Effector memory CD4-positive, alpha-beta T cell (primary cell): ENCODE data around the gene ILDR1.

Source experiments
- DNase-seq, 3 donors: peaks; one replicate each; pipeline ENCODE4 v3.0.0-alpha.2; 2020
- H3K27ac ChIP-seq: 2 replicates; pipeline ENCODE4 v1.7.0; 2013; ENCODE audit warnings: mild to moderate bottlenecking, low read length, moderate library complexity; ENCODE audit not compliant: insufficient read depth, poor library complexity, severe bottlenecking
- H3K27me3 ChIP-seq: replicated peaks from 2 replicates; pipeline ENCODE4 v1.7.0; 2013; ENCODE audit warnings: mild to moderate bottlenecking, low read length; ENCODE audit not compliant: insufficient read depth, control insufficient read depth, poor library complexity, severe bottlenecking
- H3K36me3 ChIP-seq: 2 replicates; pipeline ENCODE4 v1.7.0; 2013; ENCODE audit warnings: mild to moderate bottlenecking, low read length, moderate library complexity; ENCODE audit not compliant: control insufficient read depth, insufficient read depth
- H3K4me1 ChIP-seq: 2 replicates; pipeline ENCODE4 v1.7.0; 2013; ENCODE audit warnings: low read length, mild to moderate bottlenecking; ENCODE audit not compliant: control insufficient read depth, insufficient read depth, poor library complexity, severe bottlenecking
- H3K4me3 ChIP-seq: 2 replicates; pipeline ENCODE4 v1.7.0; 2013; ENCODE audit warnings: low read length, low read depth, mild to moderate bottlenecking; ENCODE audit not compliant: insufficient read depth, poor library complexity, severe bottlenecking
- H3K9me3 ChIP-seq: 2 replicates; pipeline ENCODE4 v1.7.0; 2013; ENCODE audit warnings: mild to moderate bottlenecking, low read length, moderate library complexity; ENCODE audit not compliant: control insufficient read depth

Gene ILDR1

GRCh38 chr3:122021037-122021436, 1.0 kb downstream of the ILDR1 start:
- H3K27me3 ChIP-seq: peaks cover 5% of the 10 kb centered on the region
- DNase-seq: no peak
- H3K4me3 ChIP-seq: no peak overlapping the region
- H3K36me3 ChIP-seq: no peaks in the 10 kb centered on the region
- no peaks in the 10 kb centered on the region for H3K4me1 ChIP-seq
- H3K9me3 ChIP-seq: no peaks in the 10 kb centered on the region
- H3K27ac ChIP-seq: no peak overlapping the region

DNA sequence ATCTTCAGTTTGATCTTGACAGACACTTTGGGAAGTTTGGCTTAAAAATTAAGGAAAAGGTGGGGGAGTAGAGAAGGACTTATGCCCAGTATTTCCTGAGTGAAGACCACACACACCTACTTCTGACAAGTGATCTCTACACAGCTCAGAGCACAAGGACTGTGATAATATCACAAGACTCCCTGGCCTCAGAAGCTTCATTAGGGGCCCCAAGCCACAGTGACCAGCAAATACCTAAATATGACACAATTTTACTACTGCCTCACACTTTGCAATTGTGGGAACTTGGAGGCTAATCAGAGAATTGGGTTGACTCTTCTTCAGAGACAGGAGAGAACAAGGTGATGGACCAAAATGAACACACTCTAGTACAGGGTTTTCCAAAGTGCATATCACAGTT, 2.6 kb downstream of the ILDR1 start:
- Histone ChIP-seq H3K4me3 (no peak overlapping the region), H3K36me3 (no peaks in the 10 kb centered on the region), H3K4me1 (no peaks in the 10 kb centered on the region), H3K27me3 (peaks cover 5% of the 10 kb centered on the region), H3K9me3 (no peaks in the 10 kb centered on the region), H3K27ac (no peak overlapping the region)
- DNase-seq: no peak

DNA sequence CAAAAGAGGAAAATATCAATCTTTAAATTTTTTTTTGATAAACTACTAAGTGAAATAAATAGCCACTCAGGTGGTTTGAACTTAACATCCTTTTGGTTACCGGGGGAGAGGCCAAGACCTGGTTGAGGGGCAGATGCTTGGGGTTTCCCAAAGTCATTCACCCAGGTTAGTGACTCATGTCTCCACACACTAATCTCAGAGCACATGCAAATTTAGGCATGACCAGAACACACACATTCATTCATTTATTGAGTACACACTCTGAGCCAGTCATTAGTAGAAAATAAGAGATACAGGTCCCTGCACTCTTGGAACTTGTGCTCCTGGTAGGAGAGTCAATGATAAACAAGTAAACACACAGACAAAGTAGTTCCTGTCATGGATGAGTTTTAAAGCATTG, 7.3 kb downstream of the ILDR1 start:
- Histone ChIP-seq H3K27me3 (no peaks in the 10 kb centered on the region), H3K9me3 (no peaks in the 10 kb centered on the region)
- DNase-seq: no peak

GRCh38 chr3:122013448-122013925, 8.6 kb downstream of the ILDR1 start:
- no peaks in the 10 kb centered on the region for H3K4me1 ChIP-seq
- no peak overlapping the region for H3K27ac ChIP-seq
- H3K9me3 ChIP-seq: no peaks in the 10 kb centered on the region
- no peaks in the 10 kb centered on the region for H3K36me3 ChIP-seq
- H3K27me3 ChIP-seq: no peaks in the 10 kb centered on the region
- no peak overlapping the region for H3K4me3 ChIP-seq
- DNase-seq: no peak

More for the DNA sequence above, 7.3 kb downstream of the ILDR1 start:
- H3K27ac ChIP-seq: no peak overlapping the region
- no peak overlapping the region for H3K4me3 ChIP-seq
- no peaks in the 10 kb centered on the region for H3K36me3 ChIP-seq
- no peaks in the 10 kb centered on the region for H3K4me1 ChIP-seq

GRCh38 chr3:122012821-122013220, 9.2 kb downstream of the ILDR1 start:
- H3K27me3 ChIP-seq: no peaks in the 10 kb centered on the region
- no peak overlapping the region for H3K27ac ChIP-seq
- H3K4me1 ChIP-seq: no peaks in the 10 kb centered on the region

DNA sequence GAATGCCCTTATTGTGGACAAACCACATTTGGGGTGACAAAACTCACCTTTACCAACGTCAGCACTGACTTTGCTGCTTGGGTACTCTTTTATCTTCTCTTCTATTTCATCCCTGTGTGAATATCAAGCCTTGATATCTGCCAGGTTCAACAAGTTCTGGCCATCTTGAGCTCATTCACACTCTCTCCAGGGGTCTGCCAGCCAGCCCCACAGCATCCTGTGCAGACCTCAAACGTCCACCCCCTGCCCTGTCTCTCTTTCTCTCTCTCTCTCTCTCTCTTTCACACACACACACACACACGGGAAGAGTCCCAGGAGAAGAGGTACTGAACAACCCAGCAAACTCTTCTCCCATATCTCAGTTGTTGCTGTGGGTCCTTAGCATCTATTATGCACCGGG, 10.7 kb downstream of the ILDR1 start:
- no peak for DNase-seq
- no peaks in the 10 kb centered on the region for H3K36me3 ChIP-seq
- H3K27ac ChIP-seq: no peak overlapping the region
- H3K27me3 ChIP-seq: no peaks in the 10 kb centered on the region
- H3K4me1 ChIP-seq: no peaks in the 10 kb centered on the region
- no peak overlapping the region for H3K4me3 ChIP-seq
- no peaks in the 10 kb centered on the region for H3K9me3 ChIP-seq

More at GRCh38 chr3:122012821-122013220, 9.2 kb downstream of the ILDR1 start:
- DNase-seq: no peak
- no peaks in the 10 kb centered on the region for H3K9me3 ChIP-seq
- no peaks in the 10 kb centered on the region for H3K36me3 ChIP-seq
- no peak overlapping the region for H3K4me3 ChIP-seq

DNA sequence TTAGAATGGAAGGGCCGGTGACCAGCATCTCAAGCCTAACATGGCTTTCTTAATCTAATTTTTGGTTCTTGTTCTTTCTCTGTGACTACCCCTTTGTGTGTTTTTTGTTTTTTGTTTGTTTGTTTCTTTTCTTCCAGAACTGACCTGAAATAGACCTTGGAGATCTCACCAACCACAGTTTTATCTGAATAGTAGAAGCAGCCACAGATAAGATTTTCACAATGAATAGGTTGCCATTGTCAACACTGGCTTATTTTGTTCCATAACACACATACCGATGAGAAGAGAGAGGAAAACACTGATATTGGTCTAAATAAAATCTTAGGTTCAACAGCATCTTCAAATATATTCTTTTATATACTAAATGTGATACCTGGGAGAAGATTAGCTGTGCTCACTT, 11.5 kb downstream of the ILDR1 start:
- no peak overlapping the region for H3K27ac ChIP-seq
- H3K9me3 ChIP-seq: no peaks in the 10 kb centered on the region
- no peak for DNase-seq
- no peaks in the 10 kb centered on the region for H3K36me3 ChIP-seq
- H3K4me3 ChIP-seq: no peak overlapping the region
- H3K4me1 ChIP-seq: no peaks in the 10 kb centered on the region
- no peaks in the 10 kb centered on the region for H3K27me3 ChIP-seq

DNA sequence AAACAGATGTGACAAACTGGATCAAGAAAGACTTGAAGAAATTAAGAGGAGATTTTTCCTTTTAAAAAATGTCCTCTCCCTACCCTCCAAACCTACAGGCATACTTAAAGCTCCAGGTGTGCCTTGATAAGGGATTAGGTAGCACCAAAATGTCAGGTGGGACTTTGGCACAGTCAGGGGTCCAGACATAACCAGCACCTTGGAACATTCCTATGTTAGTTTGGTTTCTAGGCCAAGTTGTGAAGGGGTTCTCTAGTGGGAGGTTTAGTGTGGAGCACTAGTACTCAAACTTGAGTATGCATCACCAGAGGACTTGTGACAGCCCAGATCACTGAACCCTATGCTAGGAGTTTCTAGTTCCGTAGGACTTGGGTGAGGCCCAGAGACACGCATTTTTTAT, 13.9 kb downstream of the ILDR1 start:
- H3K4me1 ChIP-seq: no peaks in the 10 kb centered on the region

GRCh38 chr3:122006267-122006666, 15.8 kb downstream of the ILDR1 start:
- Histone ChIP-seq H3K27ac (no peak overlapping the region), H3K4me1 (no peaks in the 10 kb centered on the region), H3K4me3 (no peak overlapping the region), H3K27me3 (no peaks in the 10 kb centered on the region), H3K9me3 (no peaks in the 10 kb centered on the region), H3K36me3 (no peaks in the 10 kb centered on the region)
- no peak for DNase-seq

More for the DNA sequence above, 13.9 kb downstream of the ILDR1 start:
- H3K27ac ChIP-seq: no peak overlapping the region
- no peaks in the 10 kb centered on the region for H3K36me3 ChIP-seq
- no peaks in the 10 kb centered on the region for H3K9me3 ChIP-seq
- no peak for DNase-seq
- H3K4me3 ChIP-seq: no peak overlapping the region
- no peaks in the 10 kb centered on the region for H3K27me3 ChIP-seq

- no peak overlapping the region for H3K27ac ChIP-seq
- H3K27me3 ChIP-seq: no peaks in the 10 kb centered on the region
- H3K9me3 ChIP-seq: no peaks in the 10 kb centered on the region
- H3K4me3 ChIP-seq: no peak overlapping the region
- DNase-seq: no peak
- H3K4me1 ChIP-seq: no peaks in the 10 kb centered on the region
- no peaks in the 10 kb centered on the region for H3K36me3 ChIP-seq
Observed at GRCh38 chr3:122004991-122005565, 17.0 kb downstream of the ILDR1 start.
